GM18519 (cell line): ENCODE measurements around the gene TSGA10.
"Not testable (repeated sequence)": the region's sequence is repeated elsewhere in the genome, so short reads cannot be mapped to it uniquely, and the experiment has no call there.

Experiments
- ATAC-seq: cut with Tn5 transposase; IDR thresholded peaks from one replicate; pipeline ENCODE4 v1.9.1; 2021; ENCODE audit warnings: mild to moderate bottlenecking, moderate library complexity; ENCODE audit not compliant: unreplicated experiment, low FRiP score

TSGA10 gene

DNA sequence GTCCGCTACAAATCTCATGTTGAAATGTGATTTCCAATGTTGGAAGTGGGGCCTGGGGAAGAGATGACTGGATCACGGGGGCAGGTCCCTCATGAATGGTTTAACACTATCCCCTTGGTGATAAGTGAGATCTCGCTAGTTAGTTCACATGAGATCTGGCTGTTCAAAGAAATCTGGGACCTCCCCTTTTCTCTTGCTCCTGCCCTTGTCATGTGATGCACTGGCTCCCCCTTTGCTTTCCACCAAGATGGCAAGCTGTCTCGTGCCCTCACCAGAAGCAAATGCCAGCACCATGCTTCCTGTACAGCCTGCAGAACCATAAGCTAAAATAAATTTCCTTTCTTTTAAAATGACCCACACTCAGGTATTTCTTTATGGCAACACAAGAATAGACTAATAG lies 70.5 kb downstream of the TSGA10 start:
- ATAC-seq = no peak

DNA sequence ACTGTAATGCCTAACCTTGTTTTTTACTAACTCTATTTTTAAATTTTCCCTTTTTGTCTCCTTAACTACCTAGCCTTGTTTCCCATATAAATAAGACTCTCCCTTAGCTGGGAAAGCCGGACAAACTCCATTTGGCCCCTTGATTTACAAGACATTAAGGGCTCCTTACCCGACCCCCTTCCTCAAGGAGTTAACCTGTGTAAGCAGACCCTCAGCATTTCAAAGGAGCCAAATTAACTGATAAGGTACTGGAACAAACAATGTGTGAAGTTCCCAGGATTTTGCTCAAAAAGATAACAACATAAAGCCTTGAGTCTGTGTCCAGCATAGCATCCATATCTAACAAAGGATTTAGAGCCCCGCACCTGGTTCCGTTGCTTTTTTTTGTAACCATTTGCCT lies 72.9 kb downstream of the TSGA10 start:
- no peak for ATAC-seq

DNA sequence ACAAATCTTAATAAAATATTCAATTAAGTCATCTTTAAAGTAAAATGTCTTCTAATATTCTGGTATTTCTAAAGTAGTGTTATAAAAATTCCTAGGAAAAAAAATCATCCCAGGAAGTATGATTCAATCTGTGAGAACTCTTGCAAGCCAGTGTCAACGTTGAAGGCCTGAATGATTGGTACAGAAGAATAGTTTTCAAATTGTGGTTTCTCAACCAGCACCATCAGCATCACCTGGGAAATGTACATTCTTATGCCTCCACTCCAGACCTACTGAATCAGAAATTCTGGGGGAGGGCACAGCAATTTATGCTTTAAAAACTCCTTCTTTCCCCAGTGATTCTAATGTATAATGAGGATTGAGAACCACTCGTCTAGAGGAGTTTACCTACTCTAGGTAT lies 75.5 kb downstream of the TSGA10 start:
- ATAC-seq = no peak

DNA sequence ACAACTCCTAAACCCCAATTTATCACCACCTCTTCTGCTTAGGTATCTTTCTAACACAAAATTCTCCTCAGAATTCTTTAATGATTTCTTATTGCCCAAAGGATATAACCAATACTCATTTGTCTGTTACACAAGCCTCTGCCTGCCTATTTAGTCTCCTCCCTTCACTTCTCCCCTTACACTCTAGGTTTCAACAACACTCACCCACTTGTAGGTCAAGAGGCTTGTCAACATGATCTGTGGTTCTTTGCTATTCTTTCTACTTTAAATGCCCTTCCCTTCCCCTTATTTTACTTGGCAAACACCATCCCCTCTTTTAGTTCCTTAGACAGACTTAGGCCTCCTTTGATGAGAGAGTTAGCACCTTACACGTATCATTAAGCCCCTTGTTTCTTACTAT lies 82.2 kb downstream of the TSGA10 start:
- ATAC-seq = no peak

DNA sequence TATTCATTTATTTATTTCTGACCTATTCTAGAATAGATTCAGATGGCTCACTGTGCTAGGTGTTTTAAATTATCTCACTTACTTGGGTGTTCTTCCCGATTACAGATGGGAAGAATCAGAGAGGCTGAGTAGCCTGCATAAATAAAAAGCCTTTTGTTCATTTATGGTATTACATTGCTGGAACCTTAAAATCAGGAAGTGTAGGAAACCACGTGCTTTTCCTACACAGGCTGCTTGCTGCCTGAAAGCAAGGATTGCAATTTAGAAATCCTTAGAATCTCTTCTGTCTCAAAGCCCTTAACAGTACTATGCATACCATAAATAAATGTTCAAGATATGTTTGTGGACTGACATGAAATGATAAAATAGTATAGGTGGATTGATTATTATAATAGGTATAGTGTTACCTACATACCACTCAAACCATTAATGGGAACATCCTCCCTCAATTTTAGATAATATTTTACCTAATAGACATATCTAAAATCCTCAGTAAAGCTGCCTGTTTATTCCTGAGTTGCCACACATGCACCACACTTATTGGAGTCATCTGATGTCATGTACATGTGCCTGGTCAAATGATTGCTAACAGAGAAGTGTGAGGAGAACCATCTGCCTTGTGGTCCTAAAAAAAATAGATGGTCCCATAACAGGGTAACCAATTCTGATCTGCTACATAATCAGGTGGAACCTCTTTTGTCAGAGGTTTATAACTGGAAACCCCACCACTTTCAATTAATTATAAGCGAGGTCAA lies 86.7 kb downstream of the TSGA10 start:
- no peak for ATAC-seq

DNA sequence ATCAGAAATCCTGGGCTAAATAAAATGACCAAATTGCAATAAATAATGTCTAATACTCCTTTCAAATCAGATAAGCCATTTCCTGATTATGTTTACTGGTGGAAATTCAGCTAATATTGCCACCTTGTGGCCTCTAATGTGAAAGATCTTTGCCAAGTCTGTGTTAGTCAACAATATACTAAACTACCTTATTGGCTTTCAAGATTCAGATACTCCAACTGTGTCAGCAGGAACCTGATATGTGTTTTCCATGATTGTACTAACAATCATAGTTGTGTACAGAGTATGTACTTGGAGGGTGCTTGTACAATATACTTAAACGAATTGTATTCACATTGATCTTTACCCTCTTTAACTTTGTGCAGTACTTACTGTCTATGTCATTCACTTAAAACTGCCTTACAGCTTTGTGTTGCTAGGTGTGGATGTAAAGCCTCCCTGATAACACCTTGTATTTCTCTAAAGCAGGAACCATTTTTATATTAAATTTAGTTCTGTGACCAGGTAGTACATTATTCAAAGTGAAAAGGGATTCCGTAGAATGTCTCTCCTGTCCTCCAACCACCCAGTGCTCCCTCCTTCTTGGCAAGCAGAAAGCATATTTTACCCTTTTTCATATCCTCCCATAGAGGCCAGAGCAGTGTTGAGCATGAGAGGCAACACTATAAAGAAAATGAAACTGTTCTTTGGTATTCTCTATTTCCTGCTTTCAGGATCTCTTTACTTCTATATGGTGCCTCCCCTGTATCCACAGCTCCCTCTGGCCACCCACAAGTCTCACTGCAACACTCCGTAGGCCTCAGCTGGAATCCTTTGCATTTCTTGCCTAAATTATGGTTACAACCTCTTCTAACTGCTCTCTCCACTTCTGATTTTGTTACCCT lies 88.4 kb downstream of the TSGA10 start:
- ATAC-seq = peak; percentile 82

DNA sequence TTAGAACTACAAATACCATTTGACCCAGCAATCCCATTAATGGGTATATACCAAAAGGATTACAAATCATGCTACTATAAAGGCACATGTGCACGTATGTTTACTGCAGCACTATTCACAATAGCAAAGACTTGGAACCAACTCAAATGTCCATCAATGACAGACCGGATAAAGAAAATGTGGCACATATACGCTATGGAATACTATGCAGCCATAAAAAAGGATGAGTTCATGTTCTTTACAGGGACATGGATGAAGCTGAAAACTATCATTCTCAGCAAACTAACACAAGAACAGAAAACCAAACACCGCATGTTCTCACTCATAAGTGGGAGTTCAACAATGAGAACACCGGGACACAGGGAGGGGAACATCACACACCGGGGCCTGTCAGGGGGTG lies 105.6 kb downstream of the TSGA10 start:
- ATAC-seq = not testable (repeated sequence)

DNA sequence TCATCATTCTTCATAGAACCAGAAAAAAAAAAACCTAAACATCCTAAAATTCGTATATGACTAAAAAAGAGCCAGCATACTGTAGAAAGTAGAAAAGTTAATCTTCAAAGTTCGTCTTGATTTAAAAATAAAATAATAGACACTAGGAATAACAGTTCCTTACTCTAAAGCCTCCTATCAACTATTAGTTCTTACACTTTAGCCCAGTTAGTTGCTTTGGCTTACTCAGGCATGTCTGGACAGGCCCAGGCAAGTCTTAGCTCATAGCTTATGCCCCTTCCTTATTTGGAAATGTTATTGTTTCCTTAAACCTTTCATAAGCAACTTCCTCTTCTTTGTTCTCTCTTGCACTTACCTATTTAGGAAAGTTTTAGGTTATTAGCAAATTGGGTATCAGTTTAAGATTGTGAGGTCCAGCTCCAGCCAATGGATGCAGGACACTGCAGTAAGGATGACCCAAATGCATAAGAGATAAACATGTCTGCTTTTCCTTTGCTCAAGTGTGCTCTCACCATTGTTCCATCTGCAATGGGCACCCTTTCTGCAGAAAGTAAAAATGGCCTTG lies 113.9 kb downstream of the TSGA10 start:
- ATAC-seq = not testable (repeated sequence)

DNA sequence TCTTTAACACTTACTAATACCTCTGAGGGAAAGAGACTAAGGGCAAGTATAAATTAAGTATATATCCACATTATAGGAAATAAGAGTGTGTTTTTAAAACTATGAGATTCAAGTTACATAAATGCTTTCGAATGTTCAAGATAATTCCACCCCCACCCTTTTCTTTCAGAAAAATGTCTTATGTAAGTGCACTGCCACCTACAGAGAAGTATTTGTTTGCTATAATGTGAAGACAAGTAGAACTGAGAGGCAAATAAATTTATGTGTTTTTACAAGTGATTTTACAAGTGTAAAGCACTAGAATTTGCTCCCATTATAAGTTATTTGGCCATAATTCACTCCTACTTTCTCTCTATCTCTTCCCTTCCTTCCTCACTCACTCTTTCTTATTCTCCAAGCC lies 118.8 kb downstream of the TSGA10 start:
- ATAC-seq = no peak

GRCh38 chr2:99032786-99033185 lies 122.0 kb downstream of the TSGA10 start:
- ATAC-seq = no peak

DNA sequence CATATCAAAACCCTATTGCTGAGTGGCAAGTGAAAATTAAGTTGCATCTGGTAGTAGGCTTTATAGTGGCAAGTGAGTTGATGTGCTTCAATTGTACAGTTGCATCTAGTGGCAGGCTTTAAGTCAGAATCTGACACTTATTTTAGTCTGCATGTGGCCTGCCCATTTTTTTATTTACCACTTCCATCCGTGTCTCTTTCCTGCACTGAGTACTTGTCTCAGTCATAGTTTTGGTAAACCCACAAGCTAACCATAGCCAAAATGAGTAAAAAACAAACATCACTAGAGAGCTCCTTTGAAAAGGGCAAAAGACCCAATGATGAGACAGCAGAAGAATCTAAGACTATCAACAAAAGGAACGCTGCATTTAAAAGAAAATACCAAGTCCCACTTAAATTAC lies 122.7 kb downstream of the TSGA10 start:
- ATAC-seq = no peak

GRCh38 chr2:99031481-99031880 lies 123.3 kb downstream of the TSGA10 start:
- ATAC-seq = no peak

DNA sequence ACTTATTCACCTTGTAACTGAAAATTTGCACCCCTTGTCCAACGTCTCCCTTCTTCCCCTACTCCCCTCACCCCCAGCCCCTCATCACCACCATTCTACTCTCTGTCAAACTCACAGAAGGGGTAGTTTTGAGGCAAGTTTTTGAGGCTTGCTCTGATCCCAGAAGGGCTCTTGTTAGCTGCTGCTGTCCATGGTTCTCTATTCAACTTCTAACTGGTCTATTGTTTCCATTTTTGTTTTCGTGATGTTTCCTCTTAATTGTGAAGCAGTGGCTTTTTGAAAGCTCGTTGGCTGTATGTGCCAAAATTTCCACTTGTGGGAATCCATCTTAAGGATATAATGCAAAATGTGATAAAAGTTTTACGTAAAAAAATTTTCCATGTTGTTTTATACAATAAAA lies 126.2 kb downstream of the TSGA10 start:
- no peak for ATAC-seq

GRCh38 chr2:99027856-99028255 lies 126.9 kb downstream of the TSGA10 start:
- ATAC-seq = no peak

DNA sequence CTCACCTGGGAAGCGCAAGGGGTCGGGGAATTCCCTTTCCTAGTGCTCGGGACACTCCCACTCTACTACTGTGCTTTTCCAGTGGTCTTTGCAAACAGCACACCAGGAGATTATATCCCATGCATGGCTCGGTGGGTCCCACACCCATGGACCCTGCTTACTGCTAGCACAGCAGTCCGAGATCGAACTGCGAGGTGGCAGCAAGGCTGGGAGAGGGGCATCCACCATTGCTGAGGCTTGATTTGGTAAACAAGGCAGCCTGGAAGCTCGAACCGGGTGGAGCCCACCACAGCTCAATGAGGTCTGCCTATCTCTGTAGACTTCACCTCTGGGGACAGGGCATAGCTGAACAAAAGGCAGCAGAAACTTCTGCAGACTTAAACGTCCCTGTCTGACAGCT lies 154.0 kb downstream of the TSGA10 start:
- ATAC-seq = no peak

- ATAC-seq = not testable (repeated sequence)
Observed at GRCh38 chr2:98988695-98989094, 166.0 kb downstream of the TSGA10 start.

DNA sequence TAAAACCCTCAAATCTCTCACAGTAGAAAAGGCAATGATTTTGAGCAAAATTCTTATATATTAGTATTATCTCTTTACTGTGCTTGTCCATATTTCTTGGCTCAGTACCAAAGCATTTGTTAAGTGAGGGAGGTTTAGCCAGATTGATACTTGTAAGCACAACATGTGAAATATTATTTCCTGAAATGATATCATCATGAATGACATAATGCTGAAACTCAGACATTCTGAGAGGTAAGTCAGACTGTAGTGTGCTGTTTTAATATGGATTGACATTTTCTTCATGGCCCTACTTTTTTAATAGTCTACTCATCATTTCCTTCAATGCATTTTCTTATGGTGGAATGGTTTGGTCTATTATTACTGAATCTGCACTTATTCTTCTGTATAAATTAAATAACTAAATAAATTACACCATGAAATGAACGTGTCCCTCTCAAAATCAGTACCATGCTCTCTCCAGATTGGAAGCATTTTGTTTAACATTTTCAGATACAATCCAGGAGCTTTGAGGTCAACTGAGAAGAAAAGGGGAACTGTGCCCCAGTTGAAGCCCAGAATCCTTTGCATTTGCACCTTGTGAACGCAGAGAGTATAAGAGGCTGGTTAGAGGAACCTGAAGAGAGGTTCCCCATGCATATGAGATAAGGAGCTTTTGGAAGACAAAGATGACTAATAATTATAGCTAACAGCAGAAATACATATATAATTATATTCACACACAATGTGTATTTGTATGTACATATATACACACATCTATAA lies 168.7 kb downstream of the TSGA10 start:
- no peak for ATAC-seq

GRCh38 chr2:98975611-98976010 lies 179.1 kb downstream of the TSGA10 start:
- ATAC-seq = no peak

- ATAC-seq = no peak
Observed at GRCh38 chr2:98972582-98973167, 182.1 kb downstream of the TSGA10 start.

DNA sequence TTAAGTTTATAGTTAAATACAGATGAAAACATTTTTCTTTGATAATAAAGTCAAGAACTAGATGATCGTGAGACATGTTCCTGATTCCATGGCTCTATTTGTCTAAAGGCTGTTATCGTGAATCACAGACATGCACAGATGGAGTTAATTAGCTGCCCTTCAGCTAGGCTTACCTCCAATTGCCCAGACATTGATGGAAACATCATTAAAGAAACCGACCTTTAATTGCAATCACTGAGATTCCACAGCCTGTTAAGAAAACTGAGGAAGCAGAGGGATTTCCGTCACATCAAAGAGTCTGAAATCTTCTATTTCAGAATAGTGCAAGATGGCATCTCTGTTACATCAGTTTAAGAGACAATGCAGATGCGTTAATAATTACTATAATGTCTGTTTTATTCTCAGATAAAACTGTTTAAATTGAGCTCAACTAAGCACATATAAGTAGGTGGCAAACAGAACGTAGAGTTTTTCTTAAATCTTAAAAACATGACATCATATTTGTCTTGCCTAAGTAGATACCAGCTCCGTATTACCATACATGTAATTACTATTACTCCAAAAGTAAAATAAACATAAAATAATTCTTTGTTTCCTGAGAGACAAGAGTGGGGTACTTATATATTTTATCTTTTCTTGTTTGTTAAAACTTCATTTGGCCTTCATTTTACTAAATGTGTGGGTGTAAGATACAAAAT lies 194.8 kb downstream of the TSGA10 start:
- no peak for ATAC-seq
